Skeletal muscle cell (primary cell): ENCODE measurements around the gene SIMC1.

Experiments used
- DNase-seq: peaks from one replicate; pipeline ENCODE4 v3.0.0-alpha.2; 2010; ENCODE audit warnings: low read depth
- H3K4me3 ChIP-seq: 2 replicates; pipeline ENCODE4 v1.5.1; 2011; ENCODE audit warnings: low read depth, mild to moderate bottlenecking, control low read depth, low read length, moderate library complexity

Gene SIMC1

GRCh38 chr5:176356179-176356566 is 117.9 kb downstream of the SIMC1 start:
- no peak overlapping the region for H3K4me3 ChIP-seq
- DNase-seq = no peak

DNA sequence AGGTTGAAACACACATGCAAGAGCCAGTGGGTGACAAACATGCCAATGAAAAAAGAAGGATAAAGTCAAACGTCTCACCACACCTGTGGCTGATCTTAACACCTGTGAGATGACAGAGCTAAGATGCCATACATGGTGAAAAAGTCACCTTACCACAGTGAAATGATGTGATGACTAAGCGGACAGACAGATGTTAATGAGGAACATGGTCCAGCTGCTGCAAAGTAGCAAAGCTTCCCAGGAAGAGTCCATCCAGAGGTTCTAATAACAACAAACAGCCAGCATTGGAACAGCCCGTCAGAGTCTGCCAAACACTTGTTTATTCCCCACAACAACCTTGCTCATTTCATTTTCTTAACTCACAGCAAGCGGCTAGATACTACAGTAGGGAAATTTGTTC is 121.4 kb downstream of the SIMC1 start:
- no peak overlapping the region for H3K4me3 ChIP-seq
- no peak for DNase-seq

GRCh38 chr5:176360894-176361436 is 122.7 kb downstream of the SIMC1 start:
- no peak for DNase-seq
- peak overlapping the region; percentile 82 for H3K4me3 ChIP-seq

- peak; percentile 59 for DNase-seq
Observed at GRCh38 chr5:176361437-176362232, 123.4 kb downstream of the SIMC1 start, which contains the start of gene KIAA1191. Gene KIAA1191 (minus strand): TSS chr5:176361764. CDS start chr5:176359508, 2,256 bp downstream.

GRCh38 chr5:176362233-176362490 is 123.9 kb downstream of the SIMC1 start:
- peak overlapping the region; percentile 82 for H3K4me3 ChIP-seq
- no peak for DNase-seq

More at GRCh38 chr5:176361437-176362232, 123.4 kb downstream of the SIMC1 start, which contains the start of gene KIAA1191:
- H3K4me3 ChIP-seq = peak within 1 kb of the TSS; percentile 82

DNA sequence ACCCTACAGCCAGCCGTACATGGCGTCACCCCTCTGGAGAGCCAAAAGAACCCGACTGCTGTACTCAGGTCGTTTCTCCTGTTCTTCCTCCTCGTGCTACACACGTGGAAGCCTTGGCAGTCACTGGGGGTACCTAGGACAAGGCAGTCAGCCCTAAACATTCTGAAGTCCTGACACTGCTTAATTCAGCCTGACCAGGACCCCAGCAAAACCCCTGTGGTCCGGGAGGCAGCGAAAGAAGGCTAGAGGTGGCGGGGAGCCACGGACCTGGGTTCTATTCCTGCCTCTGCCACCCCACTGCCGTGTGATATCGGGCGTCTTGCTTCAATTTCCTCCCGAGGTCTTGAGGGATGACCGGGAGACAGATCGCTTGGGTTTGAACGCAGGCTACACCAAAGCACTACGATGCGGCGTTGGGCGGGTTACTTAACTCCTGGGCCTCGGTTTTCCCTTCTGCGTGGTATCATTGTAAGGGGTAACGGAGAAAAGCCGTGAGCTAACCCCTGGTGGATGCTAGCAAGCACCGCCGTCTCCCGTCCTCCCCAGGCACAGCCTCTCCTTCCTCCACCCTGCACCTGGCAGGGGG is 126.6 kb downstream of the SIMC1 start:
- no peak for DNase-seq
- peak overlapping the region; percentile 71 for H3K4me3 ChIP-seq

DNA sequence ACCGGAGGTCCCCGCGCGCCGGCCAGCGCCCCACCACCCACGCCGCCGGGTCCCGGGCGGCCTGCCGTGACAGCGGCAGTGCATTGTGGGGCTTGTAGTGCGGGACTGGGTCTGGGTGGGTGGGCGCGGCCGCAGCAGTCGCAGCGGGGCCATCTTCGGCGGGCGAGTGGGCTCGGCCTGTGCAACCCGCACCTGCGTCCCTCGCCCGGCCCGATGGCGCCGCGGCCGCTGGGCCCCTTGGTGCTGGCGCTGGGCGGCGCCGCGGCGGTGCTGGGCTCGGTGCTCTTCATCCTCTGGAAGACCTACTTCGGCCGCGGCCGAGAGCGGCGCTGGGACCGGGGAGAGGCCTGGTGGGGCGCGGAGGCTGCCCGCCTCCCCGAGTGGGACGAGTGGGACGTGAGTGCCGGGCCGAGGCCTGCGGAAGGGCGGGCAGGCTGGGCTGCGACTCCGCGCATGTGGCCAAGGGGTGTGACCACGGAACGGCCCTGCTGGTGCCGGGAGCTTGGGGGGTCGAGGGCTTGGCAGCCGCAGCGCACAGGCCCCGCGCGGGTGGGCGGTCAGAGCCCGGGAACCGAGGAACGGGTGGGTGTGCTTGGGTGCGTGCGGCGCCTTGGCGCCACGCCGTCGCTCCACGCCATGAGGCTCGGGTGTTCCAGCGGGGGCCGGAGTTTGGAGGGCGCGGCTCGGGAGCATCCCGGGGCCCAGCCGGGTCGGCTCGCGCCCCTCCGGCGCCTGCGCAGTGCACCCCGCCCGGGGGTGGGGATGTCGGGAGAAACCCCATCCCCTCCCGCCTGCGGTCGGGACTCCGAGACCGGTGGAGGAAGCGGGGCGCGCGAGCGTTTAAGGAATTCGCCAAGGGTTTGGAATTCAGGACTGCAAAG is 127.4 kb downstream of the SIMC1 start, which contains the start of gene ARL10:
Gene ARL10, plus strand, starts transcription at position 137 of the 881 bp plus-strand sequence. Its CDS starts 77 bp downstream, at position 214.
- DNase-seq = peak; percentile 24
- H3K4me3 ChIP-seq = peak within 1 kb of the TSS; percentile 71

DNA sequence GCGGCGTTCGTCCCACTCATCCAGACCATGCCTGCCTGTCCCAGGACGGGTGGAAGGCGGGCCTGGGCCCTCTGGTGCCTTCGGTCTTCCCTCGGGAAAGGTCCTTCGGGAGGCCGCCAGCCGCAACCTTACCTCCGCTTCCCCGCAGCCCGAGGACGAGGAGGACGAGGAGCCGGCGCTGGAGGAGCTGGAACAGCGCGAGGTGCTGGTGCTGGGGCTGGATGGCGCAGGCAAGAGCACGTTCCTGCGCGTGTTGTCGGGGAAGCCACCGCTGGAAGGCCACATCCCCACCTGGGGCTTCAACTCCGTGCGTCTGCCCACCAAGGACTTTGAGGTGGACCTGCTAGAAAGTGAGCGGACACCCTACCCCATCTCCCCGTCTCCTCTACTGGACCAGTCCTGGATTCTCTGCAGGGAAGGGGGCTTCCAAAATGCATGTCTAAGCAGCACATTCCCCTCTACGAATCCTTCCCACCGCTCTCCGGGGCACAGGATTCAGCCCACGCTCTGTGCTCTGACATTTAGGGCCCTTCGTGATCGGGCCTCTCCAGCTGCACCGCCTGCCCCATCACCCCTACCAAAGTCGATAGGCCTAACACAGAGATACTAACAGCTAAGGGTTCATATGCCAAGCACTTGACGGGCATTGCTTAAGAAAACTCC is 128.1 kb downstream of the SIMC1 start:
- no peak for DNase-seq
- H3K4me3 ChIP-seq = peak overlapping the region; percentile 71

DNA sequence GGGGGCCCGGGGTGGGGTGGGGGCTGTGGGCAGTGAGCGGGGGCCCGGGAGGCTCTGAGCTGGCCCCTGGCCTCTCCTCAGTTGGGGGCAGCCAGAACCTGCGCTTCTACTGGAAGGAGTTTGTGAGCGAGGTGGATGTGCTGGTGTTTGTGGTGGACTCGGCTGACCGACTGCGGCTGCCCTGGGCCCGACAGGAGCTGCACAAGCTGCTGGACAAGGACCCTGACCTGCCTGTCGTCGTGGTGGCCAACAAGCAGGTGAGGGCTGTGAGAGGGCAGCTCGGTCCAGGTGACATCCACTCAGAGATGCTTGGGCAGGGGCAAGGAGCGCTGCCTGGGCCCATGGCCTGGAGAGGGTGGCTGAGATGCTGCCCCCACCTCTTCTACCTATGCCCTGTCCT is 130.5 kb downstream of the SIMC1 start:
- no peak for DNase-seq
- no peak overlapping the region for H3K4me3 ChIP-seq

DNA sequence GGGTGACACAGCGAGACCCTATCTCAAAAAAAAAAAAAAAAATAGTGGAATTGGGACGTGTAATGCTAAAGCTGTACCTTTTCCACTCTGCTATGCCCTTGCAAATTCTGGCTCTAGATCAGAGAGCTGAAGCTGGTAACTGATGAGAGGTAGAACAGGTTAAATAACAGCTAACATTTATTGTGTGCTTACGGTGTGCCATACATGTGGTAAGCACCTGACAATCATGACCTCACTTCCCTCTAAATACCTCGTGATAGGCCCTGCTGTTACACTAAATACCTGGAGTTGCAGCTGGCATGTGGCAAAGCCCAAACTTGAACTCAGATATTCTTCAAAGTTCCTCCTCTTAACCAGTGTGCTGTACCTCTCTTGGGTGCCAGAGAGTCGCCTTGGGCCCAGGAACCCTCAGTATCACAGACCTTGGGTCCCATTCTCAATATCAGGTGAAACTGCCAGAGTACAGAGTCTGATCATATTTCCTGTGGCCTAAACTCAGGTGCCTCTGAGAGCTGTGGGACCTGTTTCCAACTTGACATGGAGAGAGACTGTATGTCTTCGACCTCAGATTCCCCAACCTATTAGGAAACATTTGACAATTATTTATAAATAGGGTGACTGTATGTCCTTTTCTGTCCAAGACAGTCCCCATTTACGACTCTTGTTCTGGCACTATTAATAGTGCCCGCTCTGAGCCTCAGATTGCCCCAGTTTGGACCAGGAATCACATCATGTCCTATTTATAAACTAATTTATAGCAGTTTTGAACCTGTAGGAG is 131.9 kb downstream of the SIMC1 start:
- no peak for DNase-seq
- H3K4me3 ChIP-seq = no peak overlapping the region

- no peak overlapping the region for H3K4me3 ChIP-seq
- no peak for DNase-seq
Observed at GRCh38 chr5:176371621-176372539, 133.7 kb downstream of the SIMC1 start.

DNA sequence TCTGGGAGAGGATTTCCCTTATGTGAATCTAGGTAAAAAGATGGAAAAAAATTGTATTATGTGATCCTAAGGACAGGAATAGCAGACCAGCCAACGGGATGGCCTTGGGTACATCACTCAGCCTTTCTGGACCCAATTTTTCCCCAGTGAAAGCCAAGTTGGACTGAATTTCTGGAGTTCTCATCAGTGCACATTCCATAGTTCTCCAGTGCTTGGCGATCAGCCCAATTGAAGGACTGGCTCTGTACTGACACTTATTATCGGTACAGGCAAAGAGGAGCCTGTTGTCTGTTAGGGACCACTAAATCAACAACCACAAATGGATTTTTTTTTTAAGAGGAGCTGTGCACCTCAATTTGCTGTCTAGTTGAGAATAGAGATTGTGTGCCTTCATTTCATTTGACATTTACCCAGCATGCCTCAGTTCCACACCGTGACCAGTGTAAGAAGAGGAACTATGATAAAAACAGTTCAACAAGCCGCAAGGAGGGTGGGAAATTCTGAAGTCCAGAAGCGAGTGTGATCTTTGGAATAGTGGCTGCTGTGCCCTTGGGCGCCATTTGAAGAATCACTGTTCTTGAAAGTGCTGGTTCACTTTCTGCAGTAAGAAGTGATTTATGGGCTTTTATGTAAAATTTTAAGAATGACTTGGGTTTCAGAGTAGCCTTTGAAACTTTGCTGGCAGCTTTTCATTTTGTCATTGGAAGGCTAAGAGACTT is 135.0 kb downstream of the SIMC1 start:
- H3K4me3 ChIP-seq = no peak overlapping the region
- DNase-seq = no peak

GRCh38 chr5:176379881-176380280 is 141.7 kb downstream of the SIMC1 start:
- DNase-seq = no peak
- no peak overlapping the region for H3K4me3 ChIP-seq

DNA sequence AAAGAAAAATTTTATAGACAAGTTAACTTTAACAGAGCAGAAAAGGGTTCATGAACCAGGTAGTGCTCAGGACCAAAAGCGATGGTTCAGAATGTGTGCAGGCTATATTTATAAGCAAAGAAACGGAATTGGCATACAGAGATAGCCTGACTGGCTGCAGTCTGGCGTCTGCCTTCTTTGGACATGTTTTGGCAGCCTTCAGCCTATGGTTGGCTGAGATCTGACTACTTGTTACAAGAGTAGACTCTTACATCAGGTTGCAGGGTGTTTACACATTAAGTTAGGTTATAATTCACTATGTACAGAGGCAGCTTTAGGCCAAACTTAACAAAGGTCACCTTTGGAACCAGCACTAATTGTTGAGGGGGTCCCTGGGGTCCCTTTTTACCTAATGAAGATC is 143.2 kb downstream of the SIMC1 start:
- no peak overlapping the region for H3K4me3 ChIP-seq
- DNase-seq = no peak

DNA sequence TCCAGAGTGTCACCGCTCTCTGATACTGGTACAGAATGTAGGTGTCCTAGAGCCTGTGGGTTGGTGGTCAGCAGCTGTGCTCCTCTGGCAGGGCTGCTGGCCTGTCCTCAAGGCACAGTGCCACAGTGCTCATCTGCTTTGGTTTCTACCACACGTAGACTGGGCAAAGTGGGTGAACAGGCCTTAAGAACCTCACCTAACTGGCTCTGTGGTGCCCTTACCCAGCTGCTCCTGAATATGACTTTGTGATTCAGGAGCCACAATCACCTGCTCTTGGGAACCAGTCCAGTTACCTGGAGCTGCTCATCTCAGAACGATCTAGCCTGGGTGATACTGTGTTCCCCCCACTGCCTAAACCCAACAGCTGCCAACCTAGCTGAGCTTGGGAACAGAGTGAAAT is 143.8 kb downstream of the SIMC1 start:
- no peak for DNase-seq
- no peak overlapping the region for H3K4me3 ChIP-seq

DNA sequence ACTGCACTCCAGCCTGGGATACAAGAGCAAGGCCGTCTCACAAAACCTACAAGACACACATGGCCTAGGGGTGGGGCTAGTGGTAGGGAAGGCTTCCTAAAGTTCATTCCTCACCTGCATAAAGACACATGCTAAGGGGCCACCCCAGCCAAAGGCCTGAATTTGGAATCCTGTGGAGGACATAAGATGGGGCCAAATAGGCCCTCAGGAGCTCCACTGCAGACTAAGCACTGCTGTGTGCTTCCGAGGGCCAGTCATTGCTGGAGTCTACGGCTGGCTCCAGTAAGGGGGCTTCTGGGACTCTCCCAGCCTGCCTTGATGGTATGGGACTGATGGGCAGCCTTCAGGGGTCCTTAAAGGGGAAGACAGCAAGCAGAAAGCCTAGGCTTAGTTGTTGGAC is 144.5 kb downstream of the SIMC1 start:
- H3K4me3 ChIP-seq = no peak overlapping the region
- DNase-seq = no peak

DNA sequence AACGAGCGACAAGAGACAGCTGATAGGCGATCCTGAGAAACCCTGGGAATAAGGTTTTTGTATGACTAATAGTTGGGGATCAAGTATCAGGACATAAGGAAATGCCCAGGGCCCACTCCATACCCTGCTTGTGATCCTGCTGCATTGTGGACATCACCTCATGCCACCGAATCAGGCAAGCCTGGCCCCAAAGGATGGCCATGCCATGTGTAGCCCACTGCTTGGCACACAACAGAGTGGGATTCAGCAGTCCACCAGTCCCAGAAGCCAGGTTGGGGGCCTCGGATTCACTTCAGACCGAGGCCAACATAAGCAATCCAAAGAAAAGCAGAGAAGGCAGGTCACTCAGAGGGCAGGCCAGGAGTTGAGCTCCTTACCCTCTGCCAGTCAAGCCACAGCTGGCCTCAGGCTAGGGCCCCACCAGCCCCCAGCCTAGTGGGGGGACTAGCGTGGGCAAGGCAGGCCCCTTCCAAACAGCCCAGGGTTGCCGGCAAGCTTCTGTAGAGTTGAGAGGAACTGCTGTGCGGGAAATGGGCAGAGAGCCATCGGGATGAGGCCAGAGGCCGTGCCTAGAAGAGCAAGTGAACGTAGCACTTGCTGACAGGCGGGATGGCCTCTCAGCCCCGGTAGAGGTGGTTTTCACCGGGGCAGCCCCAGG is 145.2 kb downstream of the SIMC1 start:
- H3K4me3 ChIP-seq = no peak overlapping the region
- DNase-seq = no peak
